ENCODE measurements around the gene IL17REL.
"Not testable (repeated sequence)": the region's sequence is repeated elsewhere in the genome, so short reads cannot be mapped to it uniquely, and the experiment has no call there.

The IL17REL gene

GRCh38 chr22:50001388-50002231, 11.0 kb downstream of the IL17REL start:
- DNase-seq = no peak

- DNase-seq = no peak
Measured at GRCh38 chr22:50000587-50001387, 11.8 kb downstream of the IL17REL start.

DNA sequence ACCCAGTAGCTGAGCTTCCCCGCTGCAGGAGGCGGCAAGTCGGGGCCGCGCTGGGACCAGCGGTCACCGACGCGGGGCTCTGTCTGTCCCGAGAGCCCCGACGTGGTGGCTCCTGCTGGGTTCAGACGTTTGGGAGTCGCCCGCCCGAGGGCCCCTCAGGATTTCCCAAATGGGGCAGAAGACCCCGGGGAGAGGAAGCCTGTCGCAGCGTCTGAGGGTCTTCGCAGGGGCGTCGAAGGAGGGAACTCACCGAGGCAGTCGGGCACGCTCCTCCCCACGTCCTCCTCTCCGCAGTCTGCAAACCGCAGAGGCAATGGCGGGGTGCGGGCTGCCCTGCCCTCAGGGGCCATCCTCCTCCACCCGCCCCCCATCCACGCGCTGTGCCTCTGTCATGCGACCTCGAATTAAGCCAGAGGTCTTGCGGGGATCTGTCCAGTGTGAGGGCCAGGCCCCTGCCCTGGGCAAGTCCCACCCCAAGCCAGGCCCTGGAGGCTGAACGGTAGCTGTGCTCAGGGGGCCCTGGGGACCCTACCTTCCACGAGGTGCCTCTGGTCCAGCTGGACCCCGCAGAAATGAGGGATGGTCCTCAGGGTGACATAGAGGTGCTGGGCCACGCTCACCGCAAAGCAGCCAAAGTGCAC, 12.5 kb downstream of the IL17REL start:
- DNase-seq = no peak

DNA sequence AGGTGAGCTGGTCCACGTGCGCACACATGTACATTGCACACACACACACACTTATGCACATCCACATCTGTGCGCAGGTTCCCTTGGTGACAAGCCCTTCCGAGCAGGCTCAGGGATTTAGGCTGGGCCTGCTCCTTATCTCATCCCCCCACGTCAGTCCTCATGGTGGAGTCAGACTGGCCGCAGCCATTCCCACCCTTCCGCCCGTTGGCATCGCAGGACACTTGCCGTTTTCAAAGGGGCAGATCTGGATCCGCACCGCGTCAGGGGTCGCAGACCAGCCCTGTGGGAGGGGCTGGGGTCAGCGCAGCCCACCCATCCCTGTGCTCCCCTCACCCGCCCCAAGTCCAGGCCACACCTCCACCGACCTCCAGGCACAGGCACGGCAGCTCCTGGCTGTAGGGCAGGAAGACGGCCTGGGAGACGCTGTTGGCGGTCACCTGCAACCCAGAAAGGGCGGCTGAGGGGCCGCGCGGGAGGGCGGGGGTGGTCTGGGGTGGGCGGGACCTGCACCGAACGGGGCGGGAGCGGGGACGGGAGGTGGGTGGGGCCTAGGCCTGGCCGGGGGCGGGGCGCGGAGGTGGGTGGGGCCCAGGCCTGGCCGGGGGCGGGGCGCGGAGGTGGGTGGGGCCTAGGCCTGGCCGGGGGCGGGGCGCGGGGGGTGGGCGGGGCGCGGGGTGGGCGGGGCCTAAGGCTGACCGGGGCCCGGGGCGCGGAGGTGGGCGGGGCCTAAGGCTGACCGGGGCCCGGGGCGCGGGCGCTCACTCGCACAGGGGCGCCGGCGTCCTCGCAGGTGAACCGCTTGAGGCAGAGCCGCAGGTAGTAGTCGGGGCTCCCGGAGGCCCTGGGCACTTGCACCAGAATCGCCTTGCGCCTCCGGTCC, 13.3 kb downstream of the IL17REL start:
- no peak for DNase-seq

- DNase-seq = no peak
Measured at GRCh38 chr22:49998718-49999062, 13.9 kb downstream of the IL17REL start.

GRCh38 chr22:49997932-49998717, 14.4 kb downstream of the IL17REL start:
- DNase-seq = no peak

GRCh38 chr22:49997251-49997599, 15.3 kb downstream of the IL17REL start:
- no peak for DNase-seq

DNA sequence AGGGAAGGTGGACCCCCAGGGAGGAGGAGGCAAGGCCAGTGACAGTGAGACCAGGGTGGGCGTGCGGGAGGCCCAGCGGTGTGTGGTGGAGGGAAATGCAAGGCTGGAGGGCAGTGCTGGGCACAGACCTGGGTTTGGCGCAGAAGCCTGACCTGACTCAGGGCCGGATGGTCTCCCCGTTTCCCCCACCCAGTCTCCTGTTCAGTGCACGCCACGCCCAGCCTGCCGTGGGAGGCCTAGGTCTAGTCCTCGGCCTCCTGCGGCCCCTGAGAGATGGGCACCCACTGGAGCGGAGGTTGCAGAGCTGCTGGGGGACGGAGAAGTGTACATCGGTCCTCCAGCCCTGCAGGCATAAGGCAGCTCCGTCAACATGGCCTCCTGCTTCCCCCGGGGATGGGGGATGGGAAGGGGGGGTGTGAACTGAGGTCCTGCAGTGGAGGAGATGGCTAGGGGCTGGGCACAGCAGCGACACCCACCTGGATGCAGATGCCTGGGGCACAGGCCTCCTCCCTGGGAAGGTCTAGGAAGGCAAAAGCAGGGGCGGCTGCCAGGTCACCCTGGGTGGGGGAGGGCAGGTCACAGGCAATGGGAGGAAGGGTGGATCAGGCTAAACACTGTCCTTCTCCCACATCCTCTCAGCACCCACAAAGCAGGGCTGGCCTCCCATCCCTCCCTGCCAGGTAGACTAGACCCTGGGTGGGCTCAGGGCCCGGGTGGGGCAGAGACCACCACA, 15.9 kb downstream of the IL17REL start:
- no peak for DNase-seq

DNA sequence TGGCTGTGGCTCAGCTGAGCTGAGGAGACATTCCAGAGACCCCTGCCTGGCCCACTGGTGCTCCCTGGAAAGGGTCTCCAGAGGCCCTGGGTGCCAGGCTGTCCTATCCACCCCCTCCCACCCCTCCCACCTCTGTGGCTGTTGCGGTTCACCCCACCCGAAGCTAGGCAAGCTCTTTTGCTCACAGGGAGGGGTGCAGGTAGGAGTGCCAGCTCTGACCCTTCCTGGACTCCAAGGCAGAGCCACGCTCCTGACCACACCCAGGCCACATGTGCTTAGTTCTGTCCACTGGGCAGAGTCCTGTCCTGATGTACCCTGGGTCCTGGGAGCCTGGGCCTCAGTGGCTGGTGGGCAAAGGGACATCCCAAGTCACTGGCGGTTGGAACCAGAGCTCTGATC, 16.4 kb downstream of the IL17REL start:
- DNase-seq = no peak

- no peak for DNase-seq
Measured at GRCh38 chr22:49995361-49996118, 17.0 kb downstream of the IL17REL start.

DNA sequence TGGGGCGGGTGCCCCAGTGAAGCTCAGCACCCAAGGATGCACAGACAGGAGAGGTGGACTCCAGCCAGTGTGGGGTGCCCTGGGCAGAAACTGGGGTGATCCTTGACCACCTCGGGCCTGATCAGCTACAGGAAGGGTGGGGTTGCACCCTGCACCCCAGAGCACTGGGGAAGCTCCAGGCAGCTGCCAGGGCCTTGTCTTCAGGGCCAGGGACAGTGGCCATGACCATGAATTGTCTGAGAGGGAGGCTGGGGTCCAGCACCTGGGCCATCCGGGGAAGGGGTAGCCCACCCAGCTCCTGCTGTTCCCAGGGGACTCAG, 17.6 kb downstream of the IL17REL start:
- no peak for DNase-seq

DNA sequence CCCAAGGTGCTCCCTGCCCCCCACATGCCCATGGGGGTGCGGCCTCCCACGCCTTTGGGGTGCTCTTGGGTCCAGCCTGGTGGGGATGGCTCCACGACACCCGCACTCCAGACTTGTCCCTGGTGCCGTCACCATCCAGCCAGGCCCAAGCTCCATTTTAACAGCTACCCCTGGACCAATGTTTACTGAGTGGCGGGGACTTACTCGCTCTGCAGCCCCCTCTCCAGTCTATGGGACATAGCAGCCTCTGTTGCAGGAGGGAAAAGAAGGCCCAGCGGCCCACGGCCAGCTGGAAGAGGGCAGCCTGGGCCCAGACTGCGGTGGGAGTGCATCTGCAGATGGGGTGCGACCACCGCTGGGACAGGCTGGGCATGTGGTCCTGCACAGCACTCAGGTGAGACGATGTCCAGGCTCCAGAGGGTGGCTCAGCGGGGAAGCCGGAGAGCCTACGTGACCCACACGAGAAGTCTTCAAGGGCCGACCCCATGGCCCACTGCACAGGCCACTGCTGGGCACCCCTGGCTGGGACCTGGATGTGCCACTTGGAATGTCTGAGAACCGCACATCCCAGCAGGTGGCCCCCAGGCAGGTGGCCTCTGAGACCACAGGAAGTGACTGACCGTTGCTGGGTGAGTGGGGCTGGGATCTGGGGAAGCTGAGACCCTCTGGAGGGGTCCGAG, 18.1 kb downstream of the IL17REL start:
- no peak for DNase-seq

DNA sequence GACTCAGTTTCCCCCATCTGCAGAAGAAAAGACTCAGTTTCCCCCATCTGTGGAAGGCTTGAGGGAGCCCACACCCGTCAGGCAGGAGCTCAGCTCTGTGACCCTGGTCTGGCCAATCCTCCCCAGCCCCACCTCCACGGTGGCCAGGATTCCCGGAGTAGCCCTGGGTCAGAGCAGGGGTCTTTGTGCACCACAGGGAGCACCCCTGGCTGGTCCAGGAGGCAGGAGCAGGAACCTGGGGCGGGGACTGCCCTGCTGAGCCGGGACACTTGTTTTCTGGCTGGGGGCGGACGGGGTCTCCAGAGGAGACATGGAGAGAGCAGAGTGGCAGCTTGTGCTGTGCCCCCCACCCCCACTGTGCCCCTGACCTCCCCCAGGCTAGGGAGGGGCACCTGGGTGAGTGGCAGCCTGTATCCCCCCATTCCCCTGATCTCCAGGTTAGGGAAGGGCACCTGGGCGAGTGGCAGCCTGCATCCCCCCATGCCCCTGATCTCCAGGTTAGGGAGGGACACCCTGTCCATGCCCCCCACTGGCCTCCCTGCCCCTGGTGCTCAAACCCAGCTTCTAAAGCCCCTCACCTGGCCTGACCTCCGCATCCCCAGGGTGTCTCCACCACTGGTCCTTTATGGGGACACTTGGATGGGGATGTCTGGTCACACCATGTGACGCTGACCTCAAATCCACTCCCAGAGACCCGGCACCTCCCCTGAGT, 18.8 kb downstream of the IL17REL start:
- no peak for DNase-seq

GRCh38 chr22:49992921-49993648, 19.5 kb downstream of the IL17REL start:
- peak; percentile 67 for DNase-seq

DNA sequence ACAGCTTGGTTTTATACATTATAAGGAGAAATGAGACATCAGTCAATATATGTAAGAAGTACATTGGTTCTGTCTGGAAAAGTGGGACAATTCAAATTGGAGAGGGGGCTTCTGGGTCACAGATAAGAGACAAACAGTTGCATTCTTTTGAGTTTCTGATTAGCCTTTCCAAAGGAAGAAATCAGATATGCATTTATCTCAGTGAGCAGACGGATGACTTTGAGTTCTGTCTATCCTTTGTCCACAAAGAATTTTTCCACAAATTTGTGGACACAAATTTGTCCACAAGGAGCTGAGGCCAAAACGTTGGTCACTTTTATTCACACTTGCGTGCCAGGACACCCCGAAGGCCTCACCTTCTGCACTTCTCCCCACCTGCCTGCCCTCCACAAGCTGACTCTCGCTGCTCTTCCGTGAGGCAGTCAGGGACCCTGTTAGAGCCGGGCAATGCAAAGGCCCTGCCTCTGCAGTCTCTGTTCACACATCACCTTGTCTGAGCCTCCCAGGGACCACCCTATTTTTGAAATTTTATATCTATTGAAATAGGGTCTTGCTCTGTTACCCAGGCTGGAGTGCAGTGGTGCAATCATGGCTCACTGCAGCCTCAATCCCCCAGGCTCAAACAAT, 20.5 kb downstream of the IL17REL start:
- no peak for DNase-seq

DNA sequence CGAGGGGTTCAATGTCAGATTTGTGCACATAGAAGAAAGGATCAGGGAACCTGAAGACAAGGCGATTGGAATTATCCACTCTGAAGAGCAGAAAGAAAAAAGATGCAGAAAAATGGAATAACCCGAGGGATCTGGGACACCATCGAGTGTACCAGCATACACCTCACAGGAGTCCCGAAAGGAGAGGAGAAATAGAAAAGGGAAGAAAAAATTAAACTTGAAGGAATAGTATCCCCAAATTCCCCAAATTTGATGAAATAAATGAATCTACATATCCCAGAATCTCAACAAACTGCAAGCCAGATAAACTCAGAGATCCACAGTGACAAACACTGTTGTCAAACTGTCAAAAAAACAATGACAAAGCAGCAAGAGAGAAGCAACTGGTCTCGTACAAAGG, 21.4 kb downstream of the IL17REL start:
- no peak for DNase-seq

- DNase-seq = not testable (repeated sequence)
Measured at GRCh38 chr22:49989826-49990225, 22.7 kb downstream of the IL17REL start.

DNA sequence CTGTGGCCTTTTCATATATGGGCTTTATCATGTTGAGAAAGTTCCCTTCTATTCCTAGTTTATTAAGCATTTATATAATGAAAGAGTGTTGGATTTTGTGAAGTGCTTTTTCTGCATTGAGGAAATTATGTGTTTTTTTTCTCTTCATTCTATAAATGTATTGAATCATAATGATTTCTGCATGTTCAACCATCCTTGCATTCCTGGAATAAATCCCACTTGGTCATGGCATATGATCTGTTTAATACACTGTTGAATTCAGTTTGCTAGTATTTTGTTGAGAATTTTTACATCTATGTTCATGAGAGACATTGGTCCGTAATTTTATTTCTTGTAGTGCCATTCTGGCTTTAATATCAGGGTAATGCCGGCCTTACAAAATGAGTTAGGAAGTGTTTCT, 26.2 kb downstream of the IL17REL start:
- no peak for DNase-seq

Measured in stimulated activated CD4-positive, alpha-beta T cell treated with anti-CD3 and anti-CD28 coated beads, Interleukin-1b, Interleukin-23, amount 100 ng/mL, for 48 hours (primary cell).